Muscle layer of colon (tissue), 2 donors: Measurements from ENCODE around the gene GADL1.

Source experiments
- H3K27ac ChIP-seq: one replicate; pipeline ENCODE4 v1.7.0; 2013; ENCODE audit warnings: low read depth, mild to moderate bottlenecking, low read length, moderate library complexity
- H3K27me3 ChIP-seq, 2 donors: one replicate each; pipeline ENCODE4 v1.7.0; 2013; ENCODE audit warnings: low read length in 2 of 2, mild to moderate bottlenecking in 2 of 2; ENCODE audit not compliant: insufficient read depth in 2 of 2, control insufficient read depth in 1 of 2
- H3K36me3 ChIP-seq: one replicate; pipeline ENCODE4 v1.7.0; 2013; ENCODE audit warnings: mild to moderate bottlenecking, low read length; ENCODE audit not compliant: insufficient read depth
- H3K4me1 ChIP-seq: one replicate; pipeline ENCODE4 v1.7.0; 2013; ENCODE audit warnings: mild to moderate bottlenecking, low read length; ENCODE audit not compliant: insufficient read depth
- H3K4me3 ChIP-seq, 2 donors: one replicate each; pipeline ENCODE4 v1.7.0; 2013; ENCODE audit warnings: low read length in 2 of 2, low read depth in 1 of 2, mild to moderate bottlenecking in 1 of 2, moderate library complexity in 1 of 2
- H3K9ac ChIP-seq: one replicate; pipeline ENCODE4 v1.7.0; 2013; ENCODE audit warnings: low read length
- H3K9me3 ChIP-seq: one replicate; pipeline ENCODE4 v1.7.0; 2013; ENCODE audit warnings: mild to moderate bottlenecking, low read length
- donor health status: abdominal sarcoma.
- donor health status: Adenocarcinoma of cecum.

Gene GADL1

GRCh38 chr3:30873671-30874070, 20.8 kb downstream of the GADL1 start:
- no peak overlapping the region for H3K4me3 ChIP-seq
- H3K4me1 ChIP-seq: no peaks in the 10 kb centered on the region
- H3K9ac ChIP-seq: no peak overlapping the region
- no peaks in the 10 kb centered on the region for H3K27me3 ChIP-seq
- H3K9me3 ChIP-seq: no peaks in the 10 kb centered on the region
- no peak overlapping the region for H3K27ac ChIP-seq
- H3K36me3 ChIP-seq: no peaks in the 10 kb centered on the region

GRCh38 chr3:30872879-30873278, 21.6 kb downstream of the GADL1 start:
- Histone ChIP-seq H3K9ac (no peak overlapping the region), H3K4me1 (no peaks in the 10 kb centered on the region), H3K4me3 (no peak overlapping the region), H3K9me3 (no peaks in the 10 kb centered on the region), H3K36me3 (no peaks in the 10 kb centered on the region), H3K27ac (no peak overlapping the region), H3K27me3 (no peaks in the 10 kb centered on the region)

- no peaks in the 10 kb centered on the region for H3K4me1 ChIP-seq
- H3K9ac ChIP-seq: no peak overlapping the region
- no peaks in the 10 kb centered on the region for H3K27me3 ChIP-seq
- H3K4me3 ChIP-seq: no peak overlapping the region
- no peak overlapping the region for H3K27ac ChIP-seq
- no peaks in the 10 kb centered on the region for H3K36me3 ChIP-seq
- no peaks in the 10 kb centered on the region for H3K9me3 ChIP-seq
Observed at GRCh38 chr3:30871720-30872119, 22.7 kb downstream of the GADL1 start.

DNA sequence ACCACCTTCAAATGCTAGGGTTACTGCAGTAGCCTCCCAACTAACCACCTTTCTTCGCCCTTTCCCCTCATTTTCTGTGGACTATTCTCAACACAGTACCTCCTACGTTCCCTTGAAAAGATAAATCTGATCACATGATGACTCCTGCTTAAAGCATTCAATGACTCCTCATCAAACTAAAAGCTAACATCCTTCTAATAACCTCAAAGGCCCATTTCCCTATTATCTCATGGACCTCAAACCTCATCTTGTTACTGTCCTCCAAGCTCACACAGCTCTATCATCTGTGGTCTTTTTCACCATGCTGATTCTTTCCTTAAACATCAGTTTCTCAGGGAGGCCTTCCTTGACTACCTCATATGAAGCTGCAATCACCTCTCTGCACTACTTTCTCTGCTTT, 29.6 kb downstream of the GADL1 start:
- Histone ChIP-seq H3K4me1 (no peaks in the 10 kb centered on the region), H3K4me3 (no peak overlapping the region), H3K36me3 (no peaks in the 10 kb centered on the region), H3K9ac (no peak overlapping the region), H3K27ac (no peak overlapping the region), H3K27me3 (no peaks in the 10 kb centered on the region), H3K9me3 (no peaks in the 10 kb centered on the region)

DNA sequence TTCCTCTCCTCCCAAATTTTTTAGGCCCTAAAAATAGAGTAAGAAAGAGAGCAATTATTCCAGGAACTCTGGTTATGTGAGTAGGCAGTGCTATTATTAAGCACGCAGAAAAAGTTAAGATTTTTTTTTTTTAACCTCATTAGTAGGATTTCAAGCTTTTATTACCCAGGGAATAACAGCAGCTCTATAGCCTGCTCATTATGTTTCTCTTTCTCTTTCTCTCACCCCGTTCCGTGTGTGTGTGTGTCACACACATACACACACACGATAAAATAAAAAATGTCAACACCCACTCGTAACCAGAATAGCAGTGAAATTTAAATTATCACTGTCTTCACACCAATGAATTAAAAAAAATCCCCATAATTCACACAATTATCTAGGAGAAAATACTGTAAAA, 30.3 kb downstream of the GADL1 start:
- Histone ChIP-seq H3K9me3 (no peaks in the 10 kb centered on the region), H3K4me3 (no peak overlapping the region), H3K27ac (no peak overlapping the region), H3K9ac (no peak overlapping the region), H3K36me3 (no peaks in the 10 kb centered on the region), H3K27me3 (no peaks in the 10 kb centered on the region), H3K4me1 (no peaks in the 10 kb centered on the region)

DNA sequence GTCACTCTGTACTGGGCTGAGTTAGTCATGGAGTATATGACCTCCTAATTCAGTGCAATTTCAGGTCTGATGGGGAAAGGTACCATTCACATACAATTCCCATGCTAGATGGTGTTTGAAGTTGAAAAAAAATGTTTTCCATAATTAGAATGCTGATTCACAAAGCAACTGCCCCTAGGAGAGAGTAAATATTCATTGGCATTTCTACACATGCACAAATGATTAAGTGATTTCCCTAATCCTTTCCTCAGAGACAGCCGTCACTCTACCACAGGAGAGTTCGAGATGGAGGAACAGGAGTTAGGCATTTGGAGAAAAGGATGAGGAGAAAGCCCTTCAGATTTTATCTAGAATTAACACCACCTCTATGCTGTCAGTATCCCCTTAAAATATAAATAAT, 32.5 kb downstream of the GADL1 start:
- Histone ChIP-seq H3K27ac (no peak overlapping the region), H3K9ac (no peak overlapping the region), H3K9me3 (no peaks in the 10 kb centered on the region), H3K27me3 (no peaks in the 10 kb centered on the region), H3K4me1 (no peaks in the 10 kb centered on the region), H3K4me3 (no peak overlapping the region), H3K36me3 (no peaks in the 10 kb centered on the region)

DNA sequence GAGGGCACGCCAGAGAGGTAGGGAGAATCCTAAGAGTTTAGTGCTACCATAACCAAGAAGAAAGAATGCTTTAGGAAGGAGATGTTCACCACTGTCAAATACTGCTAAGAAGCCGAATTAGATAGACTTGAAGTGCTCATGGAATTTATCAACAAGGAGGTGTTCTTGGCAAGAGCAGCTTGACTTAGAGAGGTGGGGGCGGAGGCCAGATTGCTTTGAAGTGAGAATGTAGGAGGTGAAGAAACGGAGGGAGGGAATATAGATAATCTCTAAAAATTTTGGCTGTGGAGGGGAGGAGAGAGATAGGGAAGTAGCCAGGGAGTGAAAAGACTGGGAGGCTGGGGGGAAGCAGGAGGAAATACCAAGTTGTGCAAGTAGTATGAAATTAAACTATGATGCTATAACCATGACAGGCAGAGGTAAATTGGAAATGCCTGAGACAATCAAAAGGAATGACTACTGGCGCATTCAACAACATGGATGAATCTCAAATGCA, 35.5 kb downstream of the GADL1 start:
- Histone ChIP-seq H3K36me3 (no peaks in the 10 kb centered on the region), H3K27ac (no peak overlapping the region)

GRCh38 chr3:30855400-30856292, 38.8 kb downstream of the GADL1 start:
- H3K36me3 ChIP-seq: no peaks in the 10 kb centered on the region
- no peak overlapping the region for H3K27ac ChIP-seq
- no peaks in the 10 kb centered on the region for H3K27me3 ChIP-seq
- H3K4me3 ChIP-seq: no peak overlapping the region
- no peaks in the 10 kb centered on the region for H3K4me1 ChIP-seq
- H3K9ac ChIP-seq: no peak overlapping the region
- no peaks in the 10 kb centered on the region for H3K9me3 ChIP-seq

More for the DNA sequence above, 35.5 kb downstream of the GADL1 start:
- Histone ChIP-seq H3K9ac (no peak overlapping the region), H3K27me3 (no peaks in the 10 kb centered on the region), H3K9me3 (no peaks in the 10 kb centered on the region), H3K4me1 (no peaks in the 10 kb centered on the region), H3K4me3 (no peak overlapping the region)

GRCh38 chr3:30852833-30853232, 41.6 kb downstream of the GADL1 start:
- H3K36me3 ChIP-seq: no peaks in the 10 kb centered on the region
- H3K9me3 ChIP-seq: no peaks in the 10 kb centered on the region
- no peak overlapping the region for H3K9ac ChIP-seq
- no peaks in the 10 kb centered on the region for H3K27me3 ChIP-seq
- no peak overlapping the region for H3K27ac ChIP-seq
- no peaks in the 10 kb centered on the region for H3K4me1 ChIP-seq
- no peak overlapping the region for H3K4me3 ChIP-seq

DNA sequence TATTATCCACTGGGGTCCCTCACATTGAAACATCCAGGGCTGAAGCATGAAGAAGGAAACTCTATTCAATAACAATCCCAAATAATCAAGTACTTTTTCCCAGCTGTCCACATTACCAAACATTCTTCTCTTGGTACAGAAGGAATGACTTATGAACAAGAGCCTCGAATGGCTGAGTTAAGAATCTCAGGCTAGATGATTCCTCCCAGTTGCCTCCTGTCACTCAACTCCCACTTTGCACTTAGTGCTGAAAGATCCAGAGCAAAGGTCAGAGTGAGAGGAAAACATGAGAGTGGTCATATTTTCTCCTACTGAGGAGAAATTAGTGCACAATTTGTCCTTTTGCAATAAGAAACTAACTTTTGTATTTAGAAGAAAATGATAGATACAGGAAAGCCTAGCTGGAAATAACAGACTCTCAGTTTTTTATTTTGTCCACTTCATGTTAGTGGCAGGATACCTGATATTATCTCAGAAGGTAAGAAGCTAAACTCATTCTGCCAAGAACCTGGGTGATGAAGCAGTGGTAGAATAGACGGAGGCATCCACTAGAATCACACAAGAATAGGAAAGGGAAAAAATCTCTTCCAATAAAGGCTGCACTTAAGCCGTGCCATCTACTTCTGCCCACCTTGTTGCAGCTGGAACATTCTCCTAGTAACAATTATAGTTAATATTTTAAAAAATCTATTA, 46.2 kb downstream of the GADL1 start:
- no peak overlapping the region for H3K27ac ChIP-seq
- no peaks in the 10 kb centered on the region for H3K36me3 ChIP-seq
- no peaks in the 10 kb centered on the region for H3K4me1 ChIP-seq
- no peak overlapping the region for H3K9ac ChIP-seq
- no peak overlapping the region for H3K4me3 ChIP-seq
- no peaks in the 10 kb centered on the region for H3K27me3 ChIP-seq
- H3K9me3 ChIP-seq: no peaks in the 10 kb centered on the region

DNA sequence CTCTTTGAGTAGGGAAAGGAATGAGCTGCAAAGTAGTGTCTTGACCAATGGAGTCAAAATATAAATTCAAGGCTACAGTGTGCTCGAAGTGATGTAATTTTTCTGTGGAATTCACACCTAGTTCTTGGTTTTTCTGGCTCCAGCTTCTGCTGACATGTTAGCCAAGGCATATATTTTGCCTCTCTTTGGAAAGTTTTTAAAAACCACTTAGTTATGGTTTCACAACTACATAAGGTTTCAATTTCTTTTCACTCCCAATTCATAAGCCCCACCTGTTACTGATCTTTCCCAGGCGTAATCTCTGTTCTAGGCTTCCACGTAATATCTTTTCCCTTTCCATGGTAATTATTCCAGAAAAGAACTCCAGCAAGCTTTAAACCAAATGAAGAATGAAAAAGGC, 46.9 kb downstream of the GADL1 start:
- H3K4me3 ChIP-seq: no peak overlapping the region
- H3K36me3 ChIP-seq: no peaks in the 10 kb centered on the region
- no peaks in the 10 kb centered on the region for H3K27me3 ChIP-seq
- H3K4me1 ChIP-seq: no peaks in the 10 kb centered on the region
- no peak overlapping the region for H3K9ac ChIP-seq
- no peaks in the 10 kb centered on the region for H3K9me3 ChIP-seq
- no peak overlapping the region for H3K27ac ChIP-seq
